Measurements from ENCODE around the gene GIPR.
"Not testable (repeated sequence)": the region's sequence is repeated elsewhere in the genome, so short reads cannot be mapped to it uniquely, and the experiment has no call there.

Gene GIPR

GRCh38 chr19:45692187-45693105 lies 24.4 kb downstream of the GIPR start, which contains the start of gene QPCTL:
Gene QPCTL, plus strand, starts transcription at chr19:45692666. Its CDS starts 38 bp downstream, at chr19:45692704.
- peak; percentile 99 for DNase-seq

DNA sequence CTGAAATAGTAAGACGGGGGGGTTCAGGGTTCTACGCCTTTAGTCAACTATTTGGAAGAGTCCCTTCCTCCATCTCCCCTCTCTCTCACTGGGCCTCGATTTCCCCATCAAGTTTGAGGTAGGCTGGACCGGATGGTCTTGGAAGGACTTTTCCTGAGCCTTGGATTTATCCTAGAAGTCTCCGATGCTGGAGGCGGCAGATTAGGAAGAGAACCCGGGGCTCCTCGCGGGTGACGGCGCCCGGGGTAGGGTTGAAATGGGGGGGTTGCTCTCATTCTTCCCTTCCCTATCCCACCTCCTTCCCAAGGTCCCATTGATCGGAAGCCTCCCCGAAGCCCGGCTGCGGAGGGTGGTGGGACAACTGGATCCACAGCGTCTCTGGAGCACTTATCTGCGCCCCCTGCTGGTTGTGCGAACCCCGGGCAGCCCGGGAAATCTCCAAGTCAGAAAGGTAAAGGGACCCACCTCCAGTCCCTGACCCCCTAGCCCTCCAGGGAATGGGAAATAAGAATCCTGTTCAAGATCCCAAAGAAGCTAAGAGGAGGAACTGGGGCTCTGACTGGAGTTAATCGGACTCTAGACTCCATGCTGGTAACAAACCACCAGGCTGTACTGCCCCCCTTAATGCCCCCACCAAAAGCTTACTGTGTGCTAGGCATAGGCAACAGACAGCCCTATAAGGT lies 25.2 kb downstream of the GIPR start:
- DNase-seq = peak; percentile 71

DNA sequence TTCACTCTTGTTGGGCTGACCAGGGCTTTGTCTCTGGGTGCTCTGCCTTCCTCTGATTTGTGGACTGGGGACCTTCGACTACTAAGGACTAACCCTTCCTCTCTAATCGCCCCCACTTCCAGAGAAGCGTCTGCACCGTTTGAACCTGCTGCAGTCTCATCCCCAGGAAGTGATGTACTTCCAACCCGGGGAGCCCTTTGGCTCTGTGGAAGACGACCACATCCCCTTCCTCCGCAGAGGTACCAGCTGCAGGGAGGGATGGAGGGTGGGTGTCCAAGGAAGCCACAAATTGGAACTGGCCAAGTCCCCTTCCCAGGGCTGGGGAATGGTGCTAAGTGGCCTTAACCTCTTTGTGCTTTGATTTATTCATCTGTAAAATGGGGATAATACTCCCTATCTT lies 33.7 kb downstream of the GIPR start:
- no peak for DNase-seq

DNA sequence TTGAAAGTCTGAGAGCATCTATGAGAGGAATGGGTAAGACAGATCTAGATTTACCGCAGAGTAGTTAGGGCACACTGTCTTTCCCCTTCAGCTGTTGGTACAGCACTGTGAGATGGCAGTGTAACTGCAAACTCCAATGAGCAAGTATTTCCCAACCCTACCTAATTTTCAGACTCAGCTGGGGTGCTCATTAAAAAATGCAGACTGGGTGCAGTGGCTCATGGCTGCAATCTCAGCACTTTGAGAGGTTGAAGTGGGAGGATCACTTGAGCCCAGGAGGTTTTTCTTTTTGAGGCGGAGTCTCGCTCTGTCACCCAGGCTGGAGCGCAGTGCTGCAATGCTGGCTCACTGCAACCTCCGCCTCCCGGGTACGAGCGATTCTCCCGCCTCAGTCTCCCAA lies 37.1 kb downstream of the GIPR start:
- no peak for DNase-seq

DNA sequence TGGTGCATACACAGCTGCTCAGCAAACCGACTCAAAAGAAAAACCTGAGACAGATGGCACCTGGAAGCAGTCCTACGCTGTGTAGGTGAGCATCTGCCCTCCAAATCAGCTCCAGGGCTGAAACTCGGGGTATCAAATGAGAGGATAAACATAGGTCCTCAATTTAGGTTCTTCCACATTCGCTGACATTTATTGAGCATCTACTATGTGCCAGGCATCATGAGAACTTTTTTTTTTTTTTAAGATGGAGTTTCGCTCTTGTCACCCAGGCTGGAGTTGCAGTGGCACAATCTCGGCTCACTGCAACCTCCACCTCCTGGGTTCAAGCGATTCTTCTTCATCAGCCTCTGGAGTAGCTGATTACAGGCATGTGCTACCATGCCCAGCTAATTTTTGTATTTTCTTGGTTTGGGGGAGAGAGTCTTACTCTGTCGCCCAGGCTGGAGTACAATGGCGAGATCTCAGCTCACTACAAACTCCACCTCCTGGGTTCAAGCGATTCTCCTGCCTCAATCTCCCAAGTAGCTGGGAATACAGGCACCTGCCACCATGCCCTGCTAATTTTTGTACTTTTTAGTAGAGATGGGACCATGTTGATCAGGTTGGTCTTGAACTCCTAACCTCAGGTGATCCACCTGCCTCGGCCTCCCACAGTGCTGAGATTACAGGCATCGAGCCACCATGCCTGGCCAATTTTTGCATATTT lies 37.8 kb downstream of the GIPR start:
- no peak for DNase-seq

DNA sequence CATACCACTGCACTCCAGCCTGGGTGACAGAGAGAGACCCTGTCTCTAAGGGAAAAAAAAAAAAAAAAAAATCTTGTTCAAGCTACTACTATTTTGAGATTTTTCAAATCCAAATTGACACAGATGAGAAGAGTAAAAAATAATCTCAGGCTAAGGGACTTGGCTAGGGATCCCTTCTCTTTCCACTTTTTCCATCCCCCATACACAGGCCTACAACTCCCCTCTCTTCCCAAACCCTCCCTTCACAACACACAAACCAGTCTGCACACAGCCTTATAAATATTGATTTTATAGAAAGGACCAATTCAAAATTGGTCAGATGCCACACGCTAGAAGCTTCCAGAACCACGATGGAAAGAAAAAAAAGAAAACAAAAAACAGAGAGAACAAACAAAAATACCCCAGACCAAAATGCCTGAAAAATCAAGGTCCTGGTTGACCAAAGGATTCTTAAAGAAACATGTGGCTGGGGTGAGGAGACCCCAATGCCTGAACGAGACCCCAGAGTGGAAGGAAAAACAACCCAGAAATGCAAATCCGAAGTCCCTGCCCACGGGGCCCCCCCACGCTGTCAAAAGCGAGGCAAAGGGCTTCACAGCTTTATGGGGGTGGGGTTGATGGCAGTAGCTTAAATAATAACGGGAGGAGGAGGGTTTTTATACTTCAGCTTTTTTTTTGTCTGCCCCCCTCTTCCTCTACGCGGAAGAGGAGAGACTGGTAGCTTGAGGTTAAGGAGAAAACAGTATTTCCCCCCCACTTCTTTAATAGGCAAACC lies 42.5 kb downstream of the GIPR start:
- DNase-seq = no peak

DNA sequence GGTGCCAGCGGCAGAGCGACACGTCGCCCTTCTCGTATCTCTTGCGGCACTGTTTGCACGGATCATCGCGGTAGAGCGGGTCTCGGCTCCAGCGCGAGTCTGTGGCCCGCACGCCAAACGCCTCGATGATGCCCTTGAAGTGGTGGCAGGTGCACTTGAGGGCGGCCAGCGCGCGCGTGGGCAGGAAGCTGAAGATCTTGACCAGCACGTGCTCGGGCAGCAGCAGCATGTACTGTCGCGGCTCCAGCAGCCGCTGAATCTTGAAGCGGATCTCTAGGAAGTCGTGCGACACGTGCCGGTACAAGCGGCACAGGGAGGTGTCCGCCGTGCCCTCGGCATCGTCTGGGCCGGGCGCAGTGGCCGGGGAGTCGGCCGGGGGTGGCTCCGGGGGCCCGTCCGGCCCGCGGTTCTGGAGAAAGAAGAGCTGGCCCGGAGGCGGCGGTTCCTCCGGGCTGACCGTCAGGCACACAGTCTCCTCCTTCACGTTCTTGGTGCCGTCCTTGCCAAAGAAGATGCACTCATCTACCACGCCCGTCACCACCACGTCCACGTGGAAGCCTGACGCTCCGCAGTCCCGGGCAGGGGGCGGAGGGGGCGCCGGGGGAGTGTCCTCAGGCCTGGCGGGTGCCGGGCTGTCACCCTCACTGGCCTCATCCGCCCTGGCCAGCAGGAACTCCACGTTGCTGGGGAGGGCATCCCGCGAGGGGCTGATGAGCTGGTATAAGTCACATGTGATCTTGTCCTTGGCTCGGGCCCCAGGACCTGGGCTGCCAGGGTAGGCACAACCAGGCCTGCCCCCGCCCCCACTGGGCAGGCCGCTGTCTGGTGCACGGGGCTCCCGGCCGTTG lies 44.1 kb downstream of the GIPR start:
- DNase-seq = no peak

DNA sequence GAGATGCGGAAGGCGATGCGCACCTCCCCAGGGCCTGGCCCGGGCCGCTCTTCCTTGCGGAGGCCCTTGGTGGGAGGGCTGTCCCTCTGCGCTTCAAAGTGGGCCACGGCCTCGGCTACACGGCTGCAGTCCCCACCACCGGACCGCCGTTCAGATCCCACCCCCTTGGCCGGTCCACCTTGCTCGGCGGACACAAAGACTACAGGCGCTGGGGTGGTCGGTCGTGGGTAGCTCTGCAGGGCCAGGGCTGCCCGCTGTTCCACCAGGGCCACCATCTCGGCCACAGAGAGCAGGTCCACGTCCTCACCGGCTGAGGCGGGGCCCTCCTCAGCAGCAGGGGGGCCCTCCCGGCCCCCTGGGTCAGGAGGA lies 44.7 kb downstream of the GIPR start:
- DNase-seq = no peak

- no peak for DNase-seq
These were observed 45.1 kb downstream of the GIPR start for GRCh38 chr19:45713141-45713540.

DNA sequence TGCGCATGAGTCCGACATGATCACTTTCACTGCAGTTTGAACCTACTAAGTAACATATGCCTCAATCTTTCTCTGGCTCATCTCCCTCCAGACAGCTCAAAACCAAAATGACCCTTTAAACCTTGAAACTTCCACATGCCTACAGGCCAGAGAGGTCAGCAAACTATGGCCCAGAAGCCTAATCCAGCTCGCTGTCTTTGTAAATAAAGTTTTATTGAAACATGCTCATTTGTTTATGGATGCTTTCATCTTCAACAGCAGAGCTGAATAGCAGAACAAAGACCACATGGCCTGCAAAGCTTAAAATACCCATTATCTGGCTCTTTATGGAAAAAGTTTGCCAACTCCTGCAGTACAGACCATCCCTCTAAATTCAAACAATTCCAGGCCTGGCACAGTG lies 47.1 kb downstream of the GIPR start:
- DNase-seq = no peak

- DNase-seq = peak; percentile 11
These were observed 48.5 kb downstream of the GIPR start for GRCh38 chr19:45716359-45717130.

DNA sequence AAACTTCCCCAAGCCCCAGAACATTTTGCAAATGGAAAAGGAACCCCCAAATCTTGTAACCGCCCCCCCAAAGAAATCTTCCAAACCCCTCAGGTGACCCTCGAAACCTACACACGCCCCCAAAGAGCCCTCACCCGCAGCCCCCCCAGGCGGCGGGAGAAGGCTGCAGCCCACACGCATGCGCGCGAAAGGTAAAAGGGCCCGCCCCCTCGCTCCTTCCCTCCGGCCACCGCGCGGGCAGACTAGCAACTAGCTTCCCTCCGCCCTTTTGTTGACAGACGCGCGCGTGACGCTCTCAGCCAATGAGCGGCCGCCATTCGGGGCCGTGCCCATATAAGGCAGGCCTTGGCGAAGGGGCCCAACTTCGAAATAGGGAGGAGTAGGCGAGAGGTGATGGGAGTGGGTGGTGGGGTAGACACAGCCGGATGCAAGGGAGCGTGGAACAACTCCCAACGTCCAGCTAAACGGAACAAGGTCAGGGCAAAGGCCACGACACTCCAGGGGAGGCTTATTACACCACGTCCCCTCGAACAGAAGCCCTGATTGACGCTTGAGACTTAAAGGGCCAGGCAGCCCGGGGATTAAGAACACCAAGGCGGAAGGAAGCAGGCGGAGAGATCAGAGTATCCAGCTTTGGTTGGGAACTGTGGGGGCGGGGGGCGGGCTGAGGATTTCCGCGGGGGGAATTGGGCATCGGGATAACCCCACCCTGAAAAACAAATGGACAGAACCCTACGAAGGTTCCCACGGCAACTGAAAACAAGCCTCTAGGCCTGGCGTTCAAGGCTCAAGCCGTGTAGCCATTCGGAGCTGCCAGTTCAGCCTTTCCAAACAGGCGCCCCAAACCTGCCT lies 49.3 kb downstream of the GIPR start:
- DNase-seq = peak; percentile 98

GRCh38 chr19:45717983-45718650 lies 50.1 kb downstream of the GIPR start:
- DNase-seq = no peak

GRCh38 chr19:45720065-45720464 lies 52.0 kb downstream of the GIPR start:
- not testable (repeated sequence) for DNase-seq

GRCh38 chr19:45728683-45729082 lies 60.7 kb downstream of the GIPR start:
- DNase-seq = not testable (repeated sequence)

DNA sequence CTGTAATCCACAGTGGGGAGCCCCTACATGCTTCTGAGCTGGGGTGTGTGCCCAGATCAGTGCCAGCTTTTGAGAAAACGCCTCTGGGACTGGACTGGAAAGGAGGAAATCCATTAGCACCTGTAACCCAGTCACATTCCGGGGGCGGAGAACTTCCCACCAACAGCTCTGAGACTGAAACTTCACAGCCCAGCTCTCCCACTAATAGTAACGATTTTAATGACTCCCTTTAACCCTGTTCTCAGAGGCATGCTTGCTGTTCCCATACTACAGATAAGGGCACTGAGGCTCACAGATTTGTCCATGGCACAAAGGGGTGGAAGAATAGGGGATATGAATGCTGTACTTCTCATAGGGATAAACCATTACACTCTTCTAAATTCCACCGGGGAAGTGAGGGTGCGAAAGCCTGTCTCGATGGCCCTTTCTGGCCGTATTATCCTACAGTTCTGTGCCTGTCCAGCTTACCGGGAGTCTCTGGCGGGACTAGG lies 61.8 kb downstream of the GIPR start:
- no peak for DNase-seq

DNA sequence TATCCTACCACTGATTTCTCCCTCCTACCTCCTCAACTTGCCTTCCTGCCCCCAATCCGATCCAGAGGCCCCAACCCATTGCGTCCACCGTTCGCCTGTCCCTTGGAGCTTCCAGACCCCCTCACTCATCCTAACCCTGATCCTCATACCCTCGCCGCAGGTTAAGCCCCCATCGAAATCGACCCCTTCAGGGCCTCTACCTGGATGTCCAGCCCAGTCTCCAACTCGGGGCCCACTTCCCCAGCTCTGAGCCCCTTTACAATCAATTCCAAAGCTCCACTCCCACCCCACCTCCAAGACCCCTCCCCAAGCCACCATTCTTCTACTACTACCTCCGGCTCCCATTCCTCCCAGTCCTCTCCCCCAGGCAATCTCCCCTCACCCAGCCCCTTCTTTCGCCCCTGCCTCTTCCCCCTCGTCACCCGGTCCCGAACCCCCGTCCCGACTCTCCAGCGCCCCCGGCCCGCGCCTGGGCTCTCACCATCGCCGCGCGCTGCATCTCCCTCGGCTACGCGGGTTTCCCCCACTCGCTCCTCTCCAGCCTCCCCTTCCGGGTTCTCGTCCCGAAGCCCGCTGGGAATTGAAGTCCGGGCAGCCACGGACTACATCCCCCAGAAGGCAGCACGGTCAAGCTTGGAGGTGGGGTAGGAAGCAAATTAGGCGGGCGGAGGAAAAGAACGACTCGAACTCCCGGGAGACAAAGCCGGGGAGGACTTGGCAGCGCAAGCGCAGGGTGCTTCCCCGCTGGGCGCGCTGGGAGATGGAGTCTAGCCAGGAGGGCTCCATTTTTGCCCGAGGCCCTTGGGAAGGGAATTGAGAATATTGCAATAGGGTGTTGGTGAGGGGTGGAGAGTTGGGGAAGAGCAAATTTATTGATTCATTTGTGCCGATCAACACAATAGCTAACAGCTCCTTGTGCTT lies 62.6 kb downstream of the GIPR start, which contains the start of gene FBXO46:
Gene FBXO46 (minus strand): TSS at position 529 of the 921 bp plus-strand sequence. CDS start 17,401 bp downstream, outside the sequence.
- peak; percentile 98 for DNase-seq
